ENCODE data around the gene ARHGAP10. TPM values are rescaled to one million over a fixed set of nuclear protein-coding genes. Genes with fewer than 3 reads are reported as not detected.

The ARHGAP10 gene
- polyA plus RNA-seq, 3 donors, result 18.7 to 21.8 (median 21.2) TPM

DNA sequence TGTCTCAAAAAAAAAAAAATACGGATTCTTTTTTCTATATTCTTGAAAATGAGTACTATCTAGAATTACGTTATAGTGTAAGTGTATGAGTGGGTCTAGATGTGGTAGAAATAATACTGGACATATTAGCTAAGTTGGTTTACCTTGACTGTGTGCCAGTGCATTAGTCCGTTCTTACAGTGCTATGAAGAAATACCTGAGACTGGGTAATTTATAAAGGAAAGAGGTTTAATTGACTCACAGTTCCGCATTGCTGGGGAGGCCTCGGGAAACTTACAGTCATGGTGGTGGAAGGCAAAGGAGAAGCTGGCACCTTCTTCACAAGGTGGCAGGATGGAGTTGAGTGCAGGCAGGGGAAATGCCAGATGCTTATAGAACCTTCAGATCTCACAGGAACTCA, 92.4 kb downstream of the ARHGAP10 start:
- DNase-seq (ENCODE audit: low read depth in 3 of 3, low spot score in 2 of 3), result no peak

DNA sequence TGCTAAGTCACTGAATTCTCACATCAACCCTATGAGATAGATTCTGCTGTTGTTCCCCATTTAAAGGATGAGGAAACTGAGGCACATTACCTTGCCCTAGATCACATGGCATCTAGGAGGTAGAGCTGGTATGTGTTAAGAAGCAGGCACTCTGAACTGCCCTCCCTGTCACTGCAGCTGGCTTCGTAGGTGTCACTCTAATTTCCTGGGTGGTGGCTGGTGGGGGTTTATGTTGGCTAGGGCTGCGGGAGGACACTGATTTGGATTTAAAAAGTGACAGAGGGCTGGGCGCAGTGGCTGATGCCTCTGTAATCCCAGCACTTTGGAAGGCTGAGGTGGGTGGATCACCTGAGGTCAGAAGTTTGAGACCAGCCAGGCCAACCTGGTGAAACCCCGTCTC, 93.0 kb downstream of the ARHGAP10 start:
- DNase-seq (ENCODE audit: low read depth in 3 of 3, low spot score in 2 of 3), result no peak

DNA sequence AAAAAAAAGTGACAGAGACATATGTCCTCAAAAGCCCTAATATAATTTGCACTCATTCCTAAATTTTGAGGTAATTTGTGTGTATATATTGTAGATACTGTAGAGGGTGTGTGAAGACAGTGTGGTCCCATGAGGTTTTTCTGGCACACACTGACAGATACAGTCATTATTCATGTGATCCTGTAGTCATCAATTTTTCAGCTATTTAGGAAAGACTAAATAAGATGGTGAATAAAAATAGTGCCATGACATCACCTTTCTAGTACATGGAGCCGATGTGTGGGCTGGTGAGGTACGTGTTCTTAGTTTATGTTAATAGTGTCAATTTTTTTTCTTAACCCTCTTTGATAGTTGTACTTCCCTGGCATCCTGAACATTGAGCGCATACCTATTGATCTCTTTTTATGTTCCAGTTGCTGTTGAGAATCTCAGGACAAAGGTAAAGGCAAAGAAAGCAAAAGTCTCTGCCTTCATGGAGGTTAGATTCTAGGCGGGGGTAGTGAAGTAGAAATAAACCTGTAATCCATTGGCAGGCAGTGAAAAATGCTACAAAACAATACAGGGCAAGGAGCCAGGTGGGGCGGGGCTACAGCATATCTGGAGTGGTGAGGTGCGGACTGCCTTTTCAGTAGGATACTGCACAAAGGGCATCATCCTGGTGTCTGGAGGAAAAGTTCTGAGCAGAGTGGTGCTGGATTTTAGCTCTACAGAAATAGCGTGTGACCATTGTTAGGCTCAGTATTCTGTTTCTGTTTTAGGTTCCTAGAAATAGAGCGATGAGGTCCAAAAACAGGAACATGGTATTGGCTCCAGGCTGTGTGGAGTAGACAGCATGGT, 93.8 kb downstream of the ARHGAP10 start:
- DNase-seq (ENCODE audit: low read depth in 3 of 3, low spot score in 2 of 3), result no peak

DNA sequence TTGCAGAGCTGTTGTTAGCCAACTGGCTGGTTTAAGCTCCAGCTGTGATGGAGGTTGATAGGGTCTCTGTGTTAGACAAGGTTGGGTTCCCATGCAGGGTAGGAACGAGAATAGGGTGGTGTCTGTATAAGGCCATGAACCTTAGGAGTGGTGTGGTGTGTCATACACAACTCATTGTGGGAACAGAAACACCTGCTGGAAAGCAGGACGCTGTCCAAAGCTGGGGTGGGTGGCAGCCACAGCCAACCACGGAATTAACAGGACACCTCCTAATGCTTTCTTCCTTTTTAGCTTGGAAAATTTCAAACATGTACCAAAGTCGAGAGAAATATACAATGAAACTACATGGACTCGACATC, 94.4 kb downstream of the ARHGAP10 start:
- DNase-seq (ENCODE audit: low read depth in 3 of 3, low spot score in 2 of 3), result no peak

DNA sequence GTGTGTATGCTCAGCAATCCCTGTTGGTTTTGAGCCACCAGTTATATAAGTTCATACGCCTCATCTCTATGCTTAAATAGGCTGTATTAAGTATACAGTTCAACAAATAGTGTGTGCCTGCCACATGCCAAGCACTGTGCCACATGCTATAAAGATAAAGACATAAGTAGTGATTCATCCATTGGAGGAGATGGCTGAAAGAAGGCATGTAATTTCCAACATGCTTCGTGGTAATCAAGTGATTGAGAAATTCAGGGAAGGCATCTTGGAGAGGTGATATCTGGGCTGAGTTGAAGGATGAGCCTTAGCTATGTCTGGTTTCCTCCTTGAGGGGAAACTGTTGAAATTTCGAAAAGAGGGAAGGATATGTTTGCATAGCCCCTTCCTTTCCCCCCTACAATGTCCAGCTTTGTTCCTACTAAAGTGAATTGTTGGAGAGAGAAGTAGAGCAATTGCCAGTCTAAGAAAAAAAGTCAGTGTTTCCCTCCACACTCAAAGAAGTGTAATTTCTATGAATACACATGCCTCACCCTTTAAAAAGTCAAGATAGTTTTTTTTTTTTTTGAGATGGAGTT, 96.5 kb downstream of the ARHGAP10 start:
- DNase-seq (ENCODE audit: low read depth in 3 of 3, low spot score in 2 of 3), result no peak

DNA sequence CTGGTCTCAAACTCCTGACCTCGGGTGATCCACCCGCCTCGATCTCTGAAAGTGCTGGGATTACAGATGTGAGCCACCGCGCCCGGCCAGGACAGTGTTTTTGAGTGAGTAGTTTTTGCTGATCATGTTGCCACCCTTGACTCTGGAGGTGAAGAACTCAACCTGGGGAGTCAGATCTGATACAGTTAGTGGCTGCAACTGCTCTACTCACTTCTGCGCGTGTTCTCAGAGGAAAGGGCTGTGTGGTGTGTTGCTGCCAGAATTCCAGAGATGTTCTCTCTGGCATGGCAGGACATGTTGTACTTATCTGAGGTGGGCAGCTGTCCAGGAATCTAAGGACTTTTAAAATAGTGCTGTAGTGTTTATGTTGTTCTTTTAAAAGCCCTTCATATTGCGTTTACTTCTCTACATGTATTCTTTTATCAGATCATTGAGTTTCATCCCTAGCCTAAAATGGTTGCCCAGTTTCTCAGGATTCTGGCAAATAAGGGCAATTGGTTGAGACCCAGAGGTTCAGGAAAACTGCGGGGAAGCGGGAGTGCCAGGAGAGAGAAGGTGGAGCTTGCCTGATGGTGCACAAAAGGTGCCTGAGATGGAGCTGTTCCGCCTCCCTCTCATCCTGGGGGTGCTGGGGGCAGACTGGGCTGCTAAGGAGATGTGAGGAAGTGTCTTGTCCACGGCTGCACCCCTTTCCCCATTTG, 97.7 kb downstream of the ARHGAP10 start:
- DNase-seq (ENCODE audit: low read depth in 3 of 3, low spot score in 2 of 3), result no peak

DNA sequence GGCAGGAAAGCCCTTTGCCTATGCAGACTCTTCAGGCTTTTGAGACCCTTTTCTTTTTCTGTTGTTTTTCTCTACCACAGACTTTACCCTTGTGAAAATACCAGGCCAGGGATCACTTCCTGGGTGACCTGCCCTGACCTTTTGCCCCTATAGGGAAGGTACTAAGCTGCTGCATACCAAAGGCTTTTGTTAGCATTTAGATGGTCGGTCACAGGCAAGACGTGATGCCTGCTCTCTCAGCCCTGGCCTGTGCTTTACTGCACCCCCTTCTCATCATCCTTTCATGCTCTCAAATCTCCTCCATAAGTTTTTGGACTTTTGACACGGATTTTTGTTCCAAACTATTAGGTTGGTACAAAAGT, 98.2 kb downstream of the ARHGAP10 start:
- no peak for DNase-seq (ENCODE audit: low read depth in 3 of 3, low spot score in 2 of 3)

DNA sequence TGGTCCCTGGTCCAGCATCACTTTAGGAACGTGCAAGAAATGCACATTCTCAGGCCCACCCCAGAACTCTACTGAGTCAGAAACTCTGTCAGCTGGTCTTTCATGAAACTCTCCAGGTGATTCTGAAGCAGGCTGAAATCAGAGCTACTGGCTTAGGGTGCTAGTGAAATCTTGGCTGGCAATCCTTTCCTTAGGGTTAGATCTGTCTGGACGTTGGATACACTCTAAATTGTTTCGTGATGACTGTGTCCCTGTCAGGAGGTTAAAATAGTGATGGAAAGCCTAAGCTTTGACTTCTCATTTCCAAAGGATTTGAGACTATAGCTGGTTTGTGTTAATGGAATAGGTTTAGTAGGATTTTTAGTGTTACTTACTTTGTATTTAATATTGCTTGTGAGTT, 99.1 kb downstream of the ARHGAP10 start:
- no peak for DNase-seq (ENCODE audit: low read depth in 3 of 3, low spot score in 2 of 3)

DNA sequence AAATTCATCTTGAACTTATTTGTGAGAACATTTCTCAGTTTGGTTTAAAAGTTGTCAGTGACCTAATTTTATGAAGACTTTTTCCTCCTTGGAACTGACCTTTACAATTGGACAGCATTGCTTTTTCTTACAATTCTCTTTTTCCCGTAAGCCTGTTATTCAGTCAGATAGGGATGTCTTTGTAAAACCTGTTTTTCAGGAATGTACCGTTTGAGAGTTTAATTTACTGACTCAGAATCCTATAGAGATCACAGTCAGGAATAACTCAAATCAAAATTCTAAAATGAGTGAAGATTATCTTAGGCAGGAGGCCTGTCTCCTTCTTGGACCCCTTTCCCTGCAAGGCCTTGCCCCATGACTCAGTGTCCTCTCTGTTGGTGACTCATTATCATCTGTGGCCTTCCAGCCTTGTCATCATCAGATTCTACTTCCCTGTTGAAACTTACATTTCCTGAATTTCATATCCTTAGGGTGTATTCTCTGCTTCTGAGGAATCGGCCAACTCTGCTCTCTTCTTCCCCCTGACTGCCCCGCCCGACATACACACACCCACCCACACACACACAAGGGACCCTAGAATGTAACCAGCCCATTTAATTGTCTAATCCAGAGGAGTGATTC, 99.8 kb downstream of the ARHGAP10 start:
- no peak for DNase-seq (ENCODE audit: low read depth in 3 of 3, low spot score in 2 of 3)

DNA sequence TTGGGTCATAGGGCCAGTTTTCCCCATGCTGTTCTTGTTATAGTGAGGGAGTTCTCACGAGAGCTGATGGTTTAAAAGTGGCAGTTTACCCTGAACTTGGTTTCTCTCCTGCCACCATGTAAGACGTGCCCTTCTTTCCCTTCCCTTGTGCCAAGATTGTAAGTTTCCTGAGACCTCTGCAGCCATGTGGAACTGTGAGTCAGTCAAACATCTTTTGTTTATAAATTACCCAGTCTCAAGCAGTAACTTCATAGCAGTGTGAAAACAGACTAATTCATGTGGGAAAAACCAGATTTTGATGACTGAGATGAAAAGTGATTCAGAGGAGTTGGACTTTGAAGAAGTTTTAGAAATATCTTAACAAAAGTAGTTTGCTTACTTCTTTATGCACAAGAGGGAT, 101.4 kb downstream of the ARHGAP10 start:
- no peak for DNase-seq (ENCODE audit: low read depth in 3 of 3, low spot score in 2 of 3)

DNA sequence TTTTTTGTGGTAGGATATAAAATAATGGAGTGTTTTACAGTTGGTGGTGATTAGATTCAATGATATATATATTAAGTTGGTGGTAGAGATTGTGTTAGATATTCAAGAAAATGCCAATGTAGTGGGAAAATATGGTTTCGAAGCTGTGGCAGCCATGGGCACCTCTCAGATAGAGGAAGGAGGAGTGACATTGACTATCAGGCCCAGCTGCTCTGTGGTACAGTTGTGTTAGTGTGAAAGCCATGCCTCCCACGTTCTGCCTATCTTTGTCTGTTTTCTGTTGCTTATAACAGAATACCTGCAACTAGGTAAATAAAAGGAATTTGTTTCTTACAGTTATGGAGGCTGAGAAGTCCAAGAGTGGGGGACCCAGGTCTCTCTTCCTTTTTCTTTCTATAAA, 101.9 kb downstream of the ARHGAP10 start:
- no peak for DNase-seq (ENCODE audit: low read depth in 3 of 3, low spot score in 2 of 3)

DNA sequence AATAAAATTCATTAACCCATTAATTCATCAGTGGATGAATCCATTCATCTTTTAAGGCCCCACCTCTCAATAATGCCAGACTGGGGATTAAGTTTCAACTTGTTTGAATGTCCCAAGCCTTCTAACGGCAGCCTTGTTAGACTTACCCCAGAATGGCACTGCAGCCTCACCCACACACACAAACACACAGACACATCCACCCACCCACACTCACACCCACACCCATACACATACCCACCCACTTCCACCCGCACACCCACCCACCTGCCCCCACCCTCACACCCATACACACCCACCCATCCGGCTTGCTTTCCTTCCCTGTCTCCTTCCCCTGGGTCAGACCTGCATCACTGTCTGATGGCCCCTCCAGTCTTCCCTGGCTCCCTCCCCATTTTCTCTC, 102.6 kb downstream of the ARHGAP10 start:
- no peak for DNase-seq (ENCODE audit: low read depth in 3 of 3, low spot score in 2 of 3)

DNA sequence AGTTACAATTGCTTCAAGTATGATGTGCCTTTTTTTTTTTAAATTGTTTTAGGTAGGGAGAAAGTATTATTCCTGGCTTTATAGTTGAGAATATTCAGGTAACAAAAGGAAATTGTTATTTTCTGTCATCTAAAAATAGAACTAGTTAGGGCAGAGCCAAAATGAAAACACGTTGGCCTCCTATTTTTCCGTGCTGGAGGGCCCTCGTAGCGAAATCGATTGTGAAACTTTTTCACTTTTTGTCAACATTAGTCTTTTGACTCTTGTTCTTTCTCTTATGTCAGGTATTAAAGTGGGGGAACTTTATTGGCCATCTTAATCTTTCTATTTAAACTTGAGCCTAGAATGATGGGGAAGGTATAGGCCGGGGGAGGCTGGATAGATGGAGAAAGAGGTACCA, 104.9 kb downstream of the ARHGAP10 start:
- no peak for DNase-seq (ENCODE audit: low read depth in 3 of 3, low spot score in 2 of 3)

DNA sequence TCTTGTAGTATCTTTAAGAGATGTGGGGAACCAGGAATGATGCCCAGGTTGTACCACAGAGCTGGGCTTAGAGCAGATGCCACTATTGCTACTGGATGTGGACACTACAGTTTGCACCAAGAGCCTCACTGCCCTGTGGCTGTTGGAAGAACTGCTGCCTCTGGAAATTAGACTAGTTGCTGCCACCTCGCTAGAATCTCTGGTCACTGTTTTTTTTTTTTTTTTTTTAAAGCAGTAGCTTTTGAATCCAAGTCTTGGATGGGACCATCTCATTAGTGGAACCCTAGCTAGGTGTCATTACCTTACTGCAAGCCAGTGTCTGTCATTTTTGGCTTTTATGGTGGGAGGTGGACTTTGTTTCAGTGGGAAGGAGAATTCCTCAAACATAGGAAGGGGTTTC, 105.5 kb downstream of the ARHGAP10 start:
- no peak for DNase-seq (ENCODE audit: low read depth in 3 of 3, low spot score in 2 of 3)

DNA sequence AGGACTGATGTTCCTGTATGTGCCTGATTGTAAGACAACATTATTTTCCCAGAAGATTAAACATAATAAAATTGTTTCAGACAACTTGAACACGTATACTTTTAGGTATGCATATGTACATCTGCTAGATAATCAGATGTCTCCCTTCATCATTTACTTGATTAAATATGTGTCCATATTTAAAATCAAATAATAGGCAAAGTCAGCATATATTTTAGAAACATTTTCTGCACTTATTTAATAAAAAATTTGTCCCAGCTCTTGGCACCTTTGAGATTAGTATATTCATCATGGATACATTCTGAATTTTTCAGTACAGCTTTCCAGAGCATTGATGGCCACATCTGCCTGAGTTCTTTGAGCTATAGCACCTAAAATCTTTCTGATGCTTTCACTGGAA, 106.0 kb downstream of the ARHGAP10 start:
- no peak for DNase-seq (ENCODE audit: low read depth in 3 of 3, low spot score in 2 of 3)

DNA sequence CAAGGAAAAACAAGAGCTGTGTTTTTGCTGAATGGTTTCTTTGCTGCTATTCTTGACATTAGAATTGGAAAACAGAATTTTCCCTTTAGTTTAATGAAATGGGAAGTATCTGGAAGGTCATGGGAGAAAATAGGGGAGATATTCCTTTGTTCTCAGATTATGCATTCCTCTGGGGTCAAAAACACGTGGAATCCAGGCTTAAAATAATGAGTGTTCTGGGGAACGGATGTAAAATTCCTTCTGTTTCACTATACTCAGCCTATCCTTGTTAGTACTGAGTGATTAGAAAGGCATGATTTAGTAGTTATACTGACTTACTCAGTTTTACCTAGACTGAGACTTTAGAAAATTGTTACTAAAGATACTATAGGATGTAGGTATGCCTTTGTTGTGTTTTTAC, 107.3 kb downstream of the ARHGAP10 start:
- no peak for DNase-seq (ENCODE audit: low read depth in 3 of 3, low spot score in 2 of 3)

DNA sequence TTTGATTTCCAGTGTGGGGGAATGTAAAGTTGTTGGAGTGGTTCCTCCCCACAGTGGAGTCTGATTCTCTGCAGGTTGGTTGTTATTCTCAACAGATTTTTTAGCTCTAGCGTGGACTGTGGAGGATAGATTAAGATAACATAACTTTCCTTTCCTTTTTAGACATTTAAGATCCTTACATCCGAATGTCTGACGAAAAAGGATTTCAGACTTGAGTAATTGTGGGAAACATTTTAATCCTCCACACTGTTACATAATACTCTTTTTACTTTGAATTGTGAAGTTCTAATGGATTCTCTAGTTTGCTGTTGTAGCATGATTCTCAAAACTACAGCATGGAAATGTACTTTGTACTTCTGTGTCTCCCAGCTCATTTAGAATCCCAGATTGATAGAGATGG, 107.8 kb downstream of the ARHGAP10 start:
- no peak for DNase-seq (ENCODE audit: low read depth in 3 of 3, low spot score in 2 of 3)

DNA sequence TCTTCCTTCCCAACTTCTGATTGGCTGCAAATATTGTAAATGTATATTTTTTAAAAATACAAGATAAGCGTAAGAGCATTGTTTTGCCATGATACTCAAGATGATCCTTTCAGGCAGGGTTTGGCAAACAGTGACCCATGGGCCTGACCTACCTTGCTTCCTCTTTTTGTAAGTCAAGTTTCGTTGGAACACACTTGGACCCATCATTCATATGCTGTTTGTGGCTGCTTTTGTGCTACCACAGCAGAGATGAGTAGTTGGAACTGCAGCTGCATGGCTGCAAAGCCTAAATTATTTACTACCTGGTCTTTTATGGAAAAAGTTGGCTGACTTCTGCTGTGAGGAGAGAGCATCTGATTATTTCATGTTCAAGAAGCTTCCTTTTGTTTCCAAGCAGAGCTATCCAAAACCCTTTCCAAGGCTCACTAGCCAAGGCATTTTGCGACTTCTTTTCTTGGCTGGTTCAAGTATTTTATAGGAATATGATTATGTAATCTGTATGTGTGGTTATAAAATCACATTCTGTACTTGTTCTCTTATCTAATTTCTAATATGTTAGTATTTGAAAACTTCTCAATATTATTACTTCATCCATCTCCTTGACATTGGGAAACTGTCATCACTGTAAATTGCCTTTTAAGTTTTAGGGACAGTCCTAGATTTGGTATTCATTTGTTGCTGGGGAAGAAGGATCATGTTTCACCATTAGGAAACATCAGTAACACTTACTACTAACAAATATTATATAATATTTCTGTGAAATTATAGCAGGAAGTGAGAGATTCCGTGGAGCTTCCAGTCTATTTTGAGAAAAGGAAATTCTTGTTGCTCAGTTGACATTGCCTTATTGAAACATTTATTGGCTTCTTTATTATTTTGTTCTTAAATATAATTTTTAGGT, 109.2 kb downstream of the ARHGAP10 start:
- no peak for DNase-seq (ENCODE audit: low read depth in 3 of 3, low spot score in 2 of 3)

DNA sequence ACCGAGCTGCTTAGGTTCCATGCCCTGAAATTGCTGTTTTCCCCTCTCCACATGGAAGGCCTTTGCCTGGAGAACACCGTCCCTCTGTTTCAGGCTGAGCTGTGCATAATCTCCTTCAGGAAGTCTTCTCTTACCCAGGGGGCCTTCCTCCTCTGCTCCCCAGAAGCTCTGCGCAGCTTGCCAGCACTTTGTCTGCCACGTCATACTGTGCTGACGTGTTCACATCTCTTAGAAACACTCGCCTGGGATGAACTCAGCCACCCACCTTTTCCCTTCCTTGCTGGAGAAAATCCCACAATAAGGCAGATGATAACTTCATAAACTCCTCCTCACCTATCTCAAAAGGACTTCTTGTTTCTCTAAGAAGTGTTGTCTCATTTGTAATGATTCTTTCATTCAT, 110.7 kb downstream of the ARHGAP10 start:
- DNase-seq (ENCODE audit: low read depth in 3 of 3, low spot score in 2 of 3), result no peak

DNA sequence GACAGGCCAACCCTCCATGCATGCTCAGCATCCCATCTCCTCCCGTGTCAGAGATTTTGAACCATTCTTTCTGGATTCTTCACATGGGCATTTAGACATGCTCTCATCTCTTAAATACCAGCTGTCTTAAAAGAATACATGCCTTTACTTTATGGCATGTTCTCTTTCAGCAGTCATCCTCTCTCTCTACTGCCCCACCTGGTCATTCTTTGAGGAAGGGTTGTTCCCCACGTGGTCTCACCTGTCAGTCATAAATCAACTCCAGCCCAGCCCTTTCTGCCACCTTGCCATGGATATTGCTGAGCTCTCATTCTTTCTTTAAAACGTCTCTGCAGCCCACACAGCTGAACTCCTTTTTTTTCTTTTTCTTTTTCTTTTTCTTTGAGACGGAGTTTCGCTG, 111.3 kb downstream of the ARHGAP10 start:
- DNase-seq (ENCODE audit: low read depth in 3 of 3, low spot score in 2 of 3), result no peak

DNA sequence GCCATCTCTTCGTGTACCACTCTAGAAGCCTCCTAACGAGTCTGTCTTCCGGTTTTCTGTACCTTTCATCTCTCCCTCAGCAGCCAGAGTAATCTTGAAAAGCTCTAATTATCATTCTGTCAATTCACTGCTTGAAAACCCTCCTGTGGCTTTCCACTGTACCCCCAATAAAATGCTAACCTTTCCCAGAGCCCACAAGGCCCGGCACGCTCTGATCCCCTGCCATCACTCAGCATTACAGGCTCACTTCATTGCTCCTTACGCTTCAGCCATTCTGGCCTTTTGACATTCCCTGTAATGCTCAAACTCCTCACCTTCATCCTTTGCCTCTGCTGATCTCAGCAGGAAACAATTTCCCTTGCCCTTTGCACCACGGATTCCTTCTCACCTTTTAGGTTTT, 112.9 kb downstream of the ARHGAP10 start:
- no peak for DNase-seq (ENCODE audit: low read depth in 3 of 3, low spot score in 2 of 3)

All from right renal cortex interstitium (tissue), 3 donors.